ENCODE results near the gene SELENOF.
A peak's percentile ranks its signal among the peaks of the same experiment; 100 is the strongest.

DNA sequence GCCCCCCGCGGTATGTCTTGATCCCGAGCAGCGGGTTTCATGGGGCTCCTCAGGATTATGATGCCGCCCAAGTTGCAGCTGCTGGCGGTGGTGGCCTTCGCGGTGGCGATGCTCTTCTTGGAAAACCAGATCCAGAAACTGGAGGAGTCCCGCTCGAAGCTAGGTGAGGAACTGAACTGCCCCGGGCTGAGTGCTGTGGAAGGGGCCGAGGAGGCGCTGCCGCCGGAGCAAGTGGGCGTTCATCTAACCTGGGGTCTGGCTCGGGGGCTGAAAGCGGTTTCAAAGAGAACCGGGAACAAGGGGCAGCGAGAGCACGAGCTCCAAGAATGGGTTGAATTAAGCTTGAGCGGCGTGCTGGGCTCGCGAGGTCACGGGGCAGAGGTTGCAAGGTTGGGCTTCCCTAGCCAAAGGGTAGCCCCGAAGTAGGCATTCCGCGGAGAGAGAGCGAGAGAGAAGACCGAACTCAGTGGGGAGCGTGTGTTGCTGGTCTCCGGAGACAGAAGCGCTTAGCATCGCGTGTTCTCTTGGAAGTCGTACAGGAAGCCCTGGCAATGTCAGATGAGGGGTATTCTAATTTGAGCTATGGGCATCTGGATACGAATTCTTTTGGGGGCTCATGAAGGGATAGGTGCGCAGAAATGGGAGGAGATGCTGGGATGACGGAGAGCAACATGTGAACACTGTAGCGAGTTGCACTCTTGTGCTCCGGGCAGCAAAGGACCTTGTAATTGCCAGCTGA is 1.2 kb upstream of the SELENOF start:
- TF ChIP-seq, protein P1, sequence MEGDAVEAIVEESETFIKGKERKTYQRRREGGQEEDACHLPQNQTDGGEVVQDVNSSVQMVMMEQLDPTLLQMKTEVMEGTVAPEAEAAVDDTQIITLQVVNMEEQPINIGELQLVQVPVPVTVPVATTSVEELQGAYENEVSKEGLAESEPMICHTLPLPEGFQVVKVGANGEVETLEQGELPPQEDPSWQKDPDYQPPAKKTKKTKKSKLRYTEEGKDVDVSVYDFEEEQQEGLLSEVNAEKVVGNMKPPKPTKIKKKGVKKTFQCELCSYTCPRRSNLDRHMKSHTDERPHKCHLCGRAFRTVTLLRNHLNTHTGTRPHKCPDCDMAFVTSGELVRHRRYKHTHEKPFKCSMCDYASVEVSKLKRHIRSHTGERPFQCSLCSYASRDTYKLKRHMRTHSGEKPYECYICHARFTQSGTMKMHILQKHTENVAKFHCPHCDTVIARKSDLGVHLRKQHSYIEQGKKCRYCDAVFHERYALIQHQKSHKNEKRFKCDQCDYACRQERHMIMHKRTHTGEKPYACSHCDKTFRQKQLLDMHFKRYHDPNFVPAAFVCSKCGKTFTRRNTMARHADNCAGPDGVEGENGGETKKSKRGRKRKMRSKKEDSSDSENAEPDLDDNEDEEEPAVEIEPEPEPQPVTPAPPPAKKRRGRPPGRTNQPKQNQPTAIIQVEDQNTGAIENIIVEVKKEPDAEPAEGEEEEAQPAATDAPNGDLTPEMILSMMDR (IDR thresholded peaks at IDR 0.05), result no peak
- no peak for TF ChIP-seq POLR2A (IDR thresholded peaks at IDR 0.05)
- peak; percentile 38 for TF ChIP-seq POLR2AphosphoS5 (IDR thresholded peaks at IDR 0.05)
